Neuronal stem cell (in vitro differentiated cells): ENCODE results near the gene DNAH1.
A peak's percentile ranks its signal among the peaks of the same experiment; 100 is the strongest.

Experiments
- DNase-seq: peaks from one replicate; pipeline ENCODE4 v3.0.0-alpha.2; 2013; ENCODE audit warnings: low spot score
- H2AFZ ChIP-seq: one replicate; pipeline ENCODE4 v1.6.1; 2013; ENCODE audit warnings: mild to moderate bottlenecking, low read length, inconsistent platforms
- H2AK5ac ChIP-seq: 2 replicates; pipeline ENCODE4 v1.6.1; 2013; ENCODE audit warnings: low read depth, mild to moderate bottlenecking, inconsistent platforms, low read length, moderate library complexity, mixed read lengths
- H2BK120ac ChIP-seq: 2 replicates; pipeline ENCODE4 v1.6.1; 2013; ENCODE audit warnings: low read depth, mild to moderate bottlenecking, inconsistent platforms, low read length, moderate library complexity, mixed read lengths
- H2BK12ac ChIP-seq: one replicate; pipeline ENCODE4 v1.6.1; 2013; ENCODE audit warnings: low read length, inconsistent platforms
- H2BK15ac ChIP-seq: 2 replicates; pipeline ENCODE4 v1.6.1; 2013; ENCODE audit warnings: mild to moderate bottlenecking, low read length, inconsistent platforms, mixed read lengths
- H2BK5ac ChIP-seq: one replicate; pipeline ENCODE4 v1.6.1; 2013; ENCODE audit warnings: inconsistent platforms, mild to moderate bottlenecking, low read length, moderate library complexity
- H3K14ac ChIP-seq: one replicate; pipeline ENCODE4 v1.6.1; 2013; ENCODE audit warnings: low read length, inconsistent platforms
- H3K18ac ChIP-seq: 2 replicates; pipeline ENCODE4 v1.6.1; 2013; ENCODE audit warnings: low read length, inconsistent platforms
- H3K23ac ChIP-seq: 2 replicates; pipeline ENCODE4 v1.6.1; 2013; ENCODE audit warnings: low read depth, mild to moderate bottlenecking, mixed read lengths, low read length, inconsistent platforms; ENCODE audit not compliant: poor library complexity
- H3K27ac ChIP-seq: replicated peaks from 3 replicates; pipeline ENCODE4 v1.5.1; 2013; ENCODE audit warnings: low read length, inconsistent platforms
- H3K27me3 ChIP-seq, 3 experiments: 2 replicates each; pipeline ENCODE4 v1.6.1; 2013; ENCODE audit warnings: low read length in 3 of 3, mild to moderate bottlenecking in 2 of 3, inconsistent platforms in 1 of 3, low read depth in 1 of 3, mixed read lengths in 1 of 3, moderate library complexity in 1 of 3; ENCODE audit not compliant: control insufficient read depth in 3 of 3, insufficient read depth in 3 of 3
- H3K36me3 ChIP-seq, 2 donors: replicated peaks in 1 of 2; 2 replicates each; pipeline ENCODE4 v1.6.1; 2013; ENCODE audit warnings: low read length in 2 of 2; ENCODE audit not compliant: control insufficient read depth in 2 of 2, insufficient read depth in 2 of 2
- H3K4ac ChIP-seq: 2 replicates; pipeline ENCODE4 v1.6.1; 2013; ENCODE audit warnings: inconsistent platforms, mild to moderate bottlenecking, low read length, moderate library complexity
- H3K4me1 ChIP-seq, 2 donors: 1 replicate in 1 of 2; 2 replicates in 1 of 2; pipeline ENCODE4 v1.6.1; 2013; ENCODE audit warnings: low read length in 2 of 2, low read depth in 1 of 2; ENCODE audit not compliant: control insufficient read depth in 2 of 2, insufficient read depth in 1 of 2
- H3K4me2 ChIP-seq: one replicate; pipeline ENCODE4 v1.6.1; 2013; ENCODE audit warnings: mild to moderate bottlenecking, low read length, inconsistent platforms; ENCODE audit not compliant: insufficient read depth, poor library complexity, severe bottlenecking
- H3K4me3 ChIP-seq, 2 donors: 2 replicates each; pipeline ENCODE4 v1.5.1; 2013; ENCODE audit warnings: low read length in 2 of 2, mild to moderate bottlenecking in 2 of 2, inconsistent platforms in 1 of 2, moderate library complexity in 1 of 2
- H3K79me1 ChIP-seq: one replicate; pipeline ENCODE4 v1.6.1; 2013; ENCODE audit warnings: low read depth, mild to moderate bottlenecking, inconsistent platforms, low read length, moderate library complexity
- H3K9ac ChIP-seq: one replicate; pipeline ENCODE4 v1.6.1; 2013; ENCODE audit warnings: mild to moderate bottlenecking, low read depth, low read length, inconsistent platforms; ENCODE audit not compliant: poor library complexity
- H3K9me3 ChIP-seq, 2 donors: replicated peaks in 1 of 2; 2 replicates each; pipeline versions ENCODE3 to v1.6.1; 2013; ENCODE audit warnings: low read length in 2 of 2, mild to moderate bottlenecking in 2 of 2, inconsistent platforms in 1 of 2, low read depth in 1 of 2, mixed read lengths in 1 of 2, moderate library complexity in 1 of 2; ENCODE audit not compliant: control insufficient read depth in 2 of 2, insufficient read depth in 1 of 2
- H4K8ac ChIP-seq: one replicate; pipeline ENCODE4 v1.6.1; 2013; ENCODE audit warnings: low read depth, mild to moderate bottlenecking, inconsistent platforms, low read length, moderate library complexity
- H4K91ac ChIP-seq: one replicate; pipeline ENCODE4 v1.6.1; 2013; ENCODE audit warnings: low read length, low read depth, mild to moderate bottlenecking, inconsistent platforms; ENCODE audit not compliant: poor library complexity
- WGBS, 2 donors: extraction: QIAGEN DNeasy Blood & Tissue Kit; methylation state at CpG; one replicate each; pipeline ENCODE4 v1.1.7; 2013; ENCODE audit warnings: missing lambda C conversion rate in 2 of 2, mixed read lengths in 1 of 2; ENCODE audit not compliant: insufficient read length in 2 of 2, insufficient replicate concordance in 1 of 2; ENCODE audit errors: extremely low coverage in 2 of 2; 5-methylcytosine and 5-hydroxymethylcytosine counted together

The DNAH1 gene

DNA sequence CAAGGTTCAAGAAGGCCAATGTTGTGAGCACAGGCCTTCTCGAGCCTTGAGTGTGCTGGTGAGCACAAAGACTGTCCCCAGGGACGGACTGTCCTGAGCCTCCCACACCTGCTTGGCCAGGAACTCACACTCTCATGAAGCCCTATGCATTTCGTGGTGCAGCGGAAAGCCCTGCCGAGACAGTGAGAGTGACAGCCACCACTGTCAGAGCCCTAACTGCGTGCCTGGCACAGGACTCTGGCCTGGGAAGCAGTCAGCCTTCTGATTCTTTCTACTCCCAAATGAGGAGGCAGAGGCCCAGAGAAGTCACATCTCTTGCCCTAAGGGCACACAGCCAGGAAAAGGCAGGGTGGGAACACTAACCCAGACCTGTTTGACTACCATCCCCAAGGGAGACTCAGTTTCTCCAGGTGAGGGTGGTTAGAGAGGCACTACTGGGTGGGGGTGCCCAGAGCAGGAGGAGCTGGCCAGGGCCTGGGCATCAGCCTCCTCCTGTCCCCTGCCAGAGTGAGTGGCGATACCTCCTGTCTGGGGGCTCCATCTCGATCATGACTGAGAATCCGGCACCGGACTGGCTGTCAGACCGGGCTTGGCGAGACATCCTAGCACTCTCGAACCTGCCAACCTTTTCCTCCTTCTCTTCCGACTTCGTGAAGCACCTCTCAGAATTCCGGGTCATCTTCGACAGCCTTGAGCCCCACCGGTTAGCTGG is 78.0 kb downstream of the DNAH1 start:
- H3K9ac ChIP-seq, result peak overlapping the region; percentile 44
- H2BK5ac ChIP-seq, result no peak overlapping the region
- H2BK12ac ChIP-seq, result no peak overlapping the region
- no peak overlapping the region for H3K23ac ChIP-seq
- H4K91ac ChIP-seq, result no peak overlapping the region
- no peaks in the 10 kb centered on the region for H3K27me3 ChIP-seq
- H3K18ac ChIP-seq, result no peak overlapping the region
- H3K4me1 ChIP-seq, result peaks cover 0 to 2% of the 10 kb centered on the region in 2 donors
- H2AFZ ChIP-seq, result no peak overlapping the region
- no peak overlapping the region for H4K8ac ChIP-seq
- no peaks in the 10 kb centered on the region for H3K36me3 ChIP-seq
- peak overlapping the region; percentile 23 for H3K4ac ChIP-seq
- H3K9me3 ChIP-seq, result no peaks in the 10 kb centered on the region
- no peak overlapping the region for H3K27ac ChIP-seq
- H3K4me2 ChIP-seq, result no peak overlapping the region
- no peak overlapping the region for H3K4me3 ChIP-seq
- no peak overlapping the region for H2BK120ac ChIP-seq
- no peak for DNase-seq
- WGBS, 2 donors, result no CpG with 5 or more reads among the region's 18 CpGs
- H3K79me1 ChIP-seq, result peaks cover 2% of the 10 kb centered on the region
- peak overlapping the region; percentile 94 for H3K14ac ChIP-seq
- H2BK15ac ChIP-seq, result no peak overlapping the region
- peak overlapping the region; percentile 70 for H2AK5ac ChIP-seq

DNA sequence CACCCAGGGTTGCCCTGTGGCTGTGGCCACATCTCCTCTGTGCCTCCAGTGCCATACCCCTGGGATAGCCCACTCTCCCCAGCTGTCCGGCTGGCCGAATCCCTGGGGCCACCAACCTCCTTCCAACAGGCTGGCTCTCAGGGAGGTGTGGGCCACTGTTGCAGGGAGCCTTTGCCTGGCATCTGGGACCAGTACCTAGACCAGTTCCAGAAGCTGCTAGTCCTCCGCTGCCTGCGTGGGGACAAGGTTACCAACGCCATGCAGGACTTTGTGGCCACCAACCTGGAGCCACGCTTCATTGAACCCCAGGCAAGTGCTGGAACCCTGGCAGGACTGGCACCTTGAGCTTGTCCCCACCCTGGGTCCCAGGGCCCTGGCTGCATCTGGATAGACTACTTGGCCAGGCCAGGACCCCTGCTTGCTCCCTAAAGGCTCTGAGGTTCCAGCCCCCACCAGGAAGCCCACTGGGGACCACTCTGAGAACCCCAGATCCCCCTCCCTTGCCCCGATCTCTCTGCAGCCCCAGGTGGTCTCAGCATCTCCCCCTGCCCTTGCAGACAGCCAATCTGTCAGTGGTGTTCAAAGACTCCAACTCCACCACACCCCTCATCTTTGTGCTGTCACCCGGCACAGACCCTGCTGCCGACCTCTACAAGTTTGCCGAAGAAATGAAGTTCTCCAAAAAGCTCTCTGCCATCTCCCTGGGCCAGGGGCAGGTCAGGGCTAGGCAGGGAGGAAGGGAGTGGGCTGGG is 78.8 kb downstream of the DNAH1 start:
- Histone ChIP-seq H3K18ac (no peak overlapping the region), H3K9ac (no peak overlapping the region), H3K79me1 (peaks cover 2% of the 10 kb centered on the region), H3K4ac (no peak overlapping the region), H3K4me3 (no peak overlapping the region), H2BK5ac (no peak overlapping the region), H3K14ac (peak overlapping the region; percentile 56), H3K4me1 (peaks cover 0 to 2% of the 10 kb centered on the region in 2 donors), H2AFZ (no peak overlapping the region), H2BK15ac (peak overlapping the region; percentile 37), H2AK5ac (peak overlapping the region; percentile 70), H3K4me2 (no peak overlapping the region), H2BK120ac (no peak overlapping the region), H3K27me3 (no peaks in the 10 kb centered on the region), H4K91ac (no peak overlapping the region), H3K27ac (no peak overlapping the region), H3K9me3 (no peaks in the 10 kb centered on the region), H2BK12ac (peak overlapping the region; percentile 10), H3K36me3 (peaks cover 0 to 2% of the 10 kb centered on the region in 2 donors), H4K8ac (no peak overlapping the region), H3K23ac (peak overlapping the region; percentile 43)
- no peak for DNase-seq
- WGBS, 2 donors, result no CpG with 5 or more reads among the region's 10 CpGs

DNA sequence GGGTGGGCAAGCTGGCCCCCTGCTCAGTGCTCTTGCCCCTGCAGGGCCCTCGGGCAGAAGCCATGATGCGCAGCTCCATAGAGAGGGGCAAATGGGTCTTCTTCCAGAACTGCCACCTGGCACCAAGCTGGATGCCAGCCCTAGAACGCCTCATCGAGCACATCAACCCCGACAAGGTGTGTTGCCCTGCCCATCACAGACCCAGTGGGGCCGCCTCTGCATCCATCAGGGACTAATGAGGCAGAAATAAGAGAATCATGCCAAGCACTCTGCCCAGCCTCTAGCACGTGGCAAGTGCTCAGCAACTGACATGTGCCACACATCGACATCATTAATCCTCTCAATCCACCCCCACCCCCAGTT is 79.4 kb downstream of the DNAH1 start:
- no peak overlapping the region for H3K9ac ChIP-seq
- H3K9me3 ChIP-seq, result no peaks in the 10 kb centered on the region
- peak overlapping the region; percentile 56 for H3K14ac ChIP-seq
- no CpG with 5 or more reads among the region's 8 CpGs for WGBS, 2 donors
- no peak overlapping the region for H3K18ac ChIP-seq
- H4K91ac ChIP-seq, result no peak overlapping the region
- H2AK5ac ChIP-seq, result no peak overlapping the region
- H2BK15ac ChIP-seq, result no peak overlapping the region
- no peak overlapping the region for H2BK5ac ChIP-seq
- no peak overlapping the region for H2AFZ ChIP-seq
- no peak overlapping the region for H2BK12ac ChIP-seq
- H3K27me3 ChIP-seq, result no peaks in the 10 kb centered on the region
- DNase-seq, result no peak
- peaks cover 3 to 5% of the 10 kb centered on the region in 2 donors for H3K36me3 ChIP-seq
- no peak overlapping the region for H3K4me3 ChIP-seq
- peaks cover 2% of the 10 kb centered on the region for H3K79me1 ChIP-seq
- H3K27ac ChIP-seq, result no peak overlapping the region
- no peak overlapping the region for H3K4ac ChIP-seq
- H3K23ac ChIP-seq, result no peak overlapping the region
- H3K4me1 ChIP-seq, result peaks cover 0 to 2% of the 10 kb centered on the region in 2 donors
- H4K8ac ChIP-seq, result no peak overlapping the region
- no peak overlapping the region for H2BK120ac ChIP-seq
- no peak overlapping the region for H3K4me2 ChIP-seq
